Effector memory CD4-positive, alpha-beta T cell (primary cell): ENCODE results near the gene POLR2E.

Experiments
- DNase-seq, 3 donors: peaks; one replicate each; pipeline ENCODE4 v3.0.0-alpha.2; 2020
- H3K27ac ChIP-seq: 2 replicates; pipeline ENCODE4 v1.7.0; 2013; ENCODE audit warnings: mild to moderate bottlenecking, low read length, moderate library complexity; ENCODE audit not compliant: insufficient read depth, poor library complexity, severe bottlenecking
- H3K27me3 ChIP-seq: replicated peaks from 2 replicates; pipeline ENCODE4 v1.7.0; 2013; ENCODE audit warnings: mild to moderate bottlenecking, low read length; ENCODE audit not compliant: insufficient read depth, control insufficient read depth, poor library complexity, severe bottlenecking
- H3K36me3 ChIP-seq: 2 replicates; pipeline ENCODE4 v1.7.0; 2013; ENCODE audit warnings: mild to moderate bottlenecking, low read length, moderate library complexity; ENCODE audit not compliant: control insufficient read depth, insufficient read depth
- H3K4me1 ChIP-seq: 2 replicates; pipeline ENCODE4 v1.7.0; 2013; ENCODE audit warnings: low read length, mild to moderate bottlenecking; ENCODE audit not compliant: control insufficient read depth, insufficient read depth, poor library complexity, severe bottlenecking
- H3K4me3 ChIP-seq: 2 replicates; pipeline ENCODE4 v1.7.0; 2013; ENCODE audit warnings: low read length, low read depth, mild to moderate bottlenecking; ENCODE audit not compliant: insufficient read depth, poor library complexity, severe bottlenecking
- H3K9me3 ChIP-seq: 2 replicates; pipeline ENCODE4 v1.7.0; 2013; ENCODE audit warnings: mild to moderate bottlenecking, low read length, moderate library complexity; ENCODE audit not compliant: control insufficient read depth

The POLR2E gene

GRCh38 chr19:1105008-1105872 lies 10.1 kb upstream of the POLR2E start:
- H3K36me3 ChIP-seq: peaks cover 38% of the 10 kb centered on the region
- DNase-seq: no peak
- H3K4me3 ChIP-seq: peak overlapping the region; percentile 95
- peak overlapping the region; percentile 97 for H3K27ac ChIP-seq
- no peaks in the 10 kb centered on the region for H3K9me3 ChIP-seq
- no peaks in the 10 kb centered on the region for H3K27me3 ChIP-seq
- peaks cover 27% of the 10 kb centered on the region for H3K4me1 ChIP-seq

- Histone ChIP-seq H3K27me3 (no peaks in the 10 kb centered on the region), H3K4me3 (peak overlapping the region; percentile 95), H3K27ac (peak overlapping the region; percentile 97), H3K9me3 (no peaks in the 10 kb centered on the region), H3K36me3 (peaks cover 30% of the 10 kb centered on the region), H3K4me1 (peaks cover 27% of the 10 kb centered on the region)
- peak; percentile 68 to 71 (median 71) for DNase-seq
These were observed 9.3 kb upstream of the POLR2E start for GRCh38 chr19:1104311-1105007.

GRCh38 chr19:1103708-1104310 lies 8.6 kb upstream of the POLR2E start, which contains the start of gene GPX4:
TSS of gene GPX4 (plus strand) at chr19:1103994. CDS start at chr19:1104044, 50 bp downstream.
- Histone ChIP-seq H3K4me1 (peaks cover 27% of the 10 kb centered on the region), H3K36me3 (peaks cover 24% of the 10 kb centered on the region), H3K27me3 (no peaks in the 10 kb centered on the region), H3K4me3 (peak within 1 kb of the TSS; percentile 95), H3K27ac (peak within 1 kb of the TSS; percentile 97), H3K9me3 (no peaks in the 10 kb centered on the region)
- DNase-seq: peak; percentile 96 to 99 (median 98)

GRCh38 chr19:1103132-1103707 lies 8.0 kb upstream of the POLR2E start:
- no peaks in the 10 kb centered on the region for H3K27me3 ChIP-seq
- H3K4me3 ChIP-seq: no peak overlapping the region
- peaks cover 27% of the 10 kb centered on the region for H3K4me1 ChIP-seq
- H3K27ac ChIP-seq: peak overlapping the region; percentile 97
- H3K36me3 ChIP-seq: peaks cover 22% of the 10 kb centered on the region
- no peaks in the 10 kb centered on the region for H3K9me3 ChIP-seq
- no peak for DNase-seq

- peaks cover 27% of the 10 kb centered on the region for H3K4me1 ChIP-seq
- peak in 1 of 3 donors; percentile 53 for DNase-seq
- H3K4me3 ChIP-seq: no peak overlapping the region
These were observed 7.4 kb upstream of the POLR2E start for GRCh38 chr19:1102407-1103131.

GRCh38 chr19:1101337-1101698 lies 6.1 kb upstream of the POLR2E start:
- Histone ChIP-seq H3K27me3 (no peaks in the 10 kb centered on the region), H3K4me3 (no peak overlapping the region), H3K36me3 (peaks cover 6% of the 10 kb centered on the region), H3K4me1 (peaks cover 28% of the 10 kb centered on the region), H3K9me3 (no peaks in the 10 kb centered on the region), H3K27ac (peak overlapping the region; percentile 43)
- DNase-seq: no peak

More at GRCh38 chr19:1102407-1103131, 7.4 kb upstream of the POLR2E start:
- Histone ChIP-seq H3K27me3 (no peaks in the 10 kb centered on the region), H3K27ac (peak overlapping the region; percentile 21), H3K36me3 (peaks cover 19% of the 10 kb centered on the region), H3K9me3 (no peaks in the 10 kb centered on the region)

GRCh38 chr19:1098177-1099051 lies 3.2 kb upstream of the POLR2E start:
- Histone ChIP-seq H3K4me3 (no peak overlapping the region), H3K27ac (no peak overlapping the region), H3K4me1 (peaks cover 40% of the 10 kb centered on the region), H3K36me3 (peaks cover 2% of the 10 kb centered on the region), H3K27me3 (no peaks in the 10 kb centered on the region), H3K9me3 (no peaks in the 10 kb centered on the region)
- DNase-seq: no peak

- no peak overlapping the region for H3K4me3 ChIP-seq
- H3K27ac ChIP-seq: no peak overlapping the region
- peaks cover 5% of the 10 kb centered on the region for H3K36me3 ChIP-seq
- H3K4me1 ChIP-seq: peaks cover 35% of the 10 kb centered on the region
- H3K27me3 ChIP-seq: no peaks in the 10 kb centered on the region
- DNase-seq: no peak
- H3K9me3 ChIP-seq: no peaks in the 10 kb centered on the region
These were observed 2.6 kb upstream of the POLR2E start for GRCh38 chr19:1097810-1098176.

GRCh38 chr19:1094655-1094977 lies 559 bp downstream of the POLR2E start:
- Histone ChIP-seq H3K9me3 (no peaks in the 10 kb centered on the region), H3K27me3 (no peaks in the 10 kb centered on the region), H3K4me3 (peak overlapping the region; percentile 88), H3K36me3 (peaks cover 22% of the 10 kb centered on the region), H3K27ac (peak overlapping the region; percentile 90), H3K4me1 (peaks cover 24% of the 10 kb centered on the region)
- DNase-seq: no peak
